Stimulated activated CD4-positive, alpha-beta T cell treated with anti-CD3 and anti-CD28 coated beads, Interleukin-2, amount 100 ng/mL, for 48 hours (primary cell): ENCODE measurements around the gene LRRC56.

Experiments
- DNase-seq, 2 donors: peaks; one replicate each; pipeline ENCODE4 v3.0.0-alpha.2; 2020

Gene LRRC56

GRCh38 chr11:540583-541432, 3.5 kb downstream of the LRRC56 start:
- no peak for DNase-seq

- no peak for DNase-seq
Measured at GRCh38 chr11:541433-541885, 4.1 kb downstream of the LRRC56 start.

- no peak for DNase-seq
Measured at GRCh38 chr11:544817-545166, 7.5 kb downstream of the LRRC56 start.

- DNase-seq, result no peak
Measured at GRCh38 chr11:545171-545570, 7.8 kb downstream of the LRRC56 start.

GRCh38 chr11:548700-549603, 11.6 kb downstream of the LRRC56 start:
- DNase-seq, result no peak

- no peak for DNase-seq
Measured at GRCh38 chr11:550021-550745, 12.9 kb downstream of the LRRC56 start.

- no peak for DNase-seq
Measured at GRCh38 chr11:550746-551085, 13.4 kb downstream of the LRRC56 start.

GRCh38 chr11:551131-551530, 13.8 kb downstream of the LRRC56 start:
- DNase-seq, result no peak

- DNase-seq, result no peak
Measured at GRCh38 chr11:551596-551995, 14.3 kb downstream of the LRRC56 start.

GRCh38 chr11:553083-553987, 16.0 kb downstream of the LRRC56 start:
- no peak for DNase-seq

GRCh38 chr11:553988-554340, 16.6 kb downstream of the LRRC56 start:
- no peak for DNase-seq

GRCh38 chr11:554428-555226, 17.3 kb downstream of the LRRC56 start:
- peak; percentile 60 to 71 for DNase-seq

- no peak for DNase-seq
Measured at GRCh38 chr11:555227-555779, 18.0 kb downstream of the LRRC56 start.

GRCh38 chr11:555780-556661, 18.7 kb downstream of the LRRC56 start:
- DNase-seq, result no peak

- DNase-seq, result no peak
Measured at GRCh38 chr11:556662-557256, 19.4 kb downstream of the LRRC56 start.

- no peak for DNase-seq
Measured at GRCh38 chr11:557328-558132, 20.2 kb downstream of the LRRC56 start.

- DNase-seq, result no peak
Measured at GRCh38 chr11:558503-558902, 21.2 kb downstream of the LRRC56 start.

GRCh38 chr11:559020-559620, 21.8 kb downstream of the LRRC56 start:
- no peak for DNase-seq
